Activated CD4-positive, CD25-positive, alpha-beta regulatory T cell (primary cell): ENCODE data around the gene ZNF609.
A peak's percentile ranks its signal among the peaks of the same experiment; 100 is the strongest.

Source experiments
- DNase-seq, 4 experiments: peaks; one replicate each; lab custom pipeline; 2025; lab: John Stamatoyannopoulos, UW

Gene ZNF609

DNA sequence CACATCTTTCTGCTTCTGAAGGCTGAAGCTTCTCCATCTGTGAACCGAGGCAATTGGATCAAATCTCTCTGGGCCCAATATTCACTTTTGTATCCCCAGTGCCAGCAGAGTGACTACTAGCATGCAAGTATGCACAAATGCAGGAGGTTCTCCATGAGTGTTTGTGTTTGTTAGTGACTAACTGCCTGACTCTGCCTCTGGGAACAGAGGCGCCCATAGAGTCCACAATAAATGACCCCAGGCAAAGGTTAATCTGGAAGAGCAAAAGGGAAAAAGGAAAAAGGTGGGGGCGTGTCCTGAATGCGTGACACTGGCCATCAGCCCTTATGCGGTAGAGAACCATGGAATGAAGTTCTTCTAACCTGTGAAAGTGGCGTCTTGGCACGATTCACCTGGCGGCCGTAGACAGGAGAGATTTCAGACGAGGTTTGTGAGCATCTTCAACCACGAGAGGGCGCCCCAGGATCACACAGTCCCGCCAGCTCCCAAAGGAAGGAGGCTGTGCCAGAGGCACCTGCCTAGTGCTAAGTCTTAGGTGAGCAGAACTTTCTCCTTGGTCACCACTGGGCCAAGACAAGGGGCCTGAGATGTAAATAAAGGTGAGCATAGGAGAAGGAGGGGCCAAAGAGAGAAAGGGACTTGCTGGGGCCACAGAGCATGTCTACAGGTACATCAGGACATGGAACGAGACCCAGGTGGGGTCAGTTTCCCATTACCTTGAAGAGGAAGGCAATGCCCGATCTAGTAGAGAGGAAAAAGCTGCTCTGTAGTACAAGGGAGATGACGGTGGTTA is 270.8 kb downstream of the ZNF609 start:
- peak; percentile 66 to 88 (median 77) for DNase-seq

DNA sequence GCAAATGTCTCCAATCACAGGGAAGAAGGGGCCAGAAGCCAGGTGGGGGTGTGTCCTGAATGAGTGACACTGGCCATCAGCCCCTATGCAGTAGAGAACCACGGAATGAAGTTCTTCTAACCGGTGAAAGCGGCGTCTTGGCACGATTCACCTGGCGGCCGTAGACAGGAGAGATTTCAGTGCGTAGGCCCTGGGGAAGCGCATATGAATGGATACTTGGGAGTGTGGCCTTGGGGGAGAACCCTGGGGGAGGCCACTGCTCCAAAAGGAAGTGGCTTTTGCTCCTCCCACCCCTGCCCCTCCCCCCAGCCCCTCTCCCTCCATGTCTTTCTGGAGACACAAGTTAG is 271.4 kb downstream of the ZNF609 start:
- no peak for DNase-seq

GRCh38 chr15:64732156-64732860 is 271.9 kb downstream of the ZNF609 start:
- no peak for DNase-seq
